GM18519 (cell line): ENCODE data around the gene GLOD4.
"Not testable (repeated sequence)": the region's sequence is repeated elsewhere in the genome, so short reads cannot be mapped to it uniquely, and the experiment has no call there.

Experiments used
- ATAC-seq: cut with Tn5 transposase; IDR thresholded peaks from one replicate; pipeline ENCODE4 v1.9.1; 2021; ENCODE audit warnings: mild to moderate bottlenecking, moderate library complexity; ENCODE audit not compliant: unreplicated experiment, low FRiP score

GLOD4 gene

GRCh38 chr17:802901-803881, 21.1 kb upstream of the GLOD4 start:
- ATAC-seq = no peak

- ATAC-seq = no peak
Measured at GRCh38 chr17:802481-802880, 20.4 kb upstream of the GLOD4 start.

GRCh38 chr17:801660-802059, 19.6 kb upstream of the GLOD4 start:
- no peak for ATAC-seq

- ATAC-seq = no peak
Measured at GRCh38 chr17:800446-801242, 18.6 kb upstream of the GLOD4 start.

GRCh38 chr17:799261-799660, 17.2 kb upstream of the GLOD4 start:
- ATAC-seq = no peak

- ATAC-seq = no peak
Measured at GRCh38 chr17:798246-798645, 16.2 kb upstream of the GLOD4 start.

- no peak for ATAC-seq
Measured at GRCh38 chr17:797236-797840, 15.3 kb upstream of the GLOD4 start.

GRCh38 chr17:796609-797008, 14.5 kb upstream of the GLOD4 start:
- ATAC-seq = no peak

GRCh38 chr17:795721-796120, 13.6 kb upstream of the GLOD4 start:
- no peak for ATAC-seq

- no peak for ATAC-seq
Measured at GRCh38 chr17:795276-795675, 13.2 kb upstream of the GLOD4 start.

- no peak for ATAC-seq
Measured at GRCh38 chr17:794876-795275, 12.8 kb upstream of the GLOD4 start.

- no peak for ATAC-seq
Measured at GRCh38 chr17:792277-792676, 10.2 kb upstream of the GLOD4 start.

GRCh38 chr17:791829-792228, 9.7 kb upstream of the GLOD4 start:
- ATAC-seq = no peak

- not testable (repeated sequence) for ATAC-seq
Measured at GRCh38 chr17:790874-791247, 8.8 kb upstream of the GLOD4 start.

- ATAC-seq = not testable (repeated sequence)
Measured at GRCh38 chr17:789931-790873, 8.1 kb upstream of the GLOD4 start.

- no peak for ATAC-seq
Measured at GRCh38 chr17:789160-789840, 7.2 kb upstream of the GLOD4 start.

- no peak for ATAC-seq
Measured at GRCh38 chr17:788551-788950, 6.5 kb upstream of the GLOD4 start.

- no peak for ATAC-seq
Measured at GRCh38 chr17:787641-788221, 5.7 kb upstream of the GLOD4 start.

- ATAC-seq = not testable (repeated sequence)
Measured at GRCh38 chr17:785901-786300, 3.8 kb upstream of the GLOD4 start.
